Measurements from ENCODE around the gene BSND.

Gene BSND

GRCh38 chr1:54977533-54978297 lies 21.0 kb upstream of the BSND start:
- DNase-seq = no peak

DNA sequence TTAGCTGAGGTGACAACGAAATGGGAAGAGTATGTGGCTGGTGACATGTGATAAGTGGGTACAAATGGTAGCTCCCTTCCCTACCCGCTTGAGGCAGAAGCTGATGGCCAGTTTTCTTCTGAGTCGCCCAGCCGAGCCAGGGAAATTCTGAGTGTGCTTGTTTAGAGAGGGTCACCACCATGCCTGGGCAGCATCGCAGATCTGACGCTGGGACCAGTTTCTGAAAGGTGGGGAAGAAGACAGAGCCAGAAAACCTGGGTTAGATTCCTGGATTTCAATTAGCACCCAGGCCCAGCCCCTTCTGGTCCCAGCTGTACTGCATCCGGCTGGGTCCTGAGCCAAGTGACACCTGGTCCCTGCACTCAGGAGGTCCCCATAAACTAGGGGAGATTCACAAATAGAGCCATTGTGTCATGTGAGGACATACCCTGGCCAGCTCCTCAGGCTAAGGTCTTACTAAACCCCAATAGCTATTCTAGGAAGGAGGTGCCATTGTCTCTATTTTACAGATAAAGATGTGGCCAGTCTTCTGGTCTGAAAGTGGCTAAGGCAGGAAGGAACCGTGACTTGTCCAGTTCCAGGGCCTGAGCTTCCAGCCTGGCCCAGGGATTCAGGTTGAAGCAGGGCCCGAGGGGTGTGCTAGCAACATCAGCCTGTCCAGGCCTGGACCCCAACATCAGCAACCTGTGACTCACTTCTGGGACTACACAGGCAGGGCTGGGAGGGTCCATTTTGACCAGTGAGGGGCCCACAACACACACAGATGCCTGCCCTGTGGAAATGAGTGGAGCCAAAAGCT lies 20.0 kb upstream of the BSND start:
- DNase-seq = no peak

DNA sequence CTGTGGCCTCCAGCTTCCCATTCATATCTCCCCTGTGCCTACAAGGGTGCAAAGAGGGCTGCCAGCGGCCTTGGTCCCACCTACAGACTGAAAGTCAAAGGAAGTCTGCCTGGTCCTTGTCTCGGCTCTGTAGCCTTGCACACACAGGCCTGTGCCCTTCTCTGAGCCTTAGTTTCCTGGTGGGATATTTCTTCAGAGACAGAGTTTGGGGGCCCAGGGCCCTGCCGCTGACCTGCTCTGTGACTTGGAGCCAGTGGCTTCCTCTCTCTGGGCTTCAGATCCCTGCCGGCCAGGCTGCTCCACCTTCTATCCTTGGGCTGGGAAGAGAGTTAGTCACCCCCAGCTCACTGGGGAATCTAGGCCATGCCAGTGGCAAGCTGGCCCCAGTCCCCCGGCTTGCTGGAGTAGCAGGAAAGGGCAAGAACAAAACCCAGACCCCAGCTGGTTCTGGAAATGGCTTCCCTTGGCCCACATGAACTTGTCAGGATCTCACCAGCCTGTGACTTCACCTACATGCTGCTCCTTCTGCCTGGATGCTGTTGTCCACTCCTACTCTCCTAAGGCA lies 19.3 kb upstream of the BSND start:
- DNase-seq = no peak

- no peak for DNase-seq
Observed at GRCh38 chr1:54980046-54980527, 18.6 kb upstream of the BSND start.

DNA sequence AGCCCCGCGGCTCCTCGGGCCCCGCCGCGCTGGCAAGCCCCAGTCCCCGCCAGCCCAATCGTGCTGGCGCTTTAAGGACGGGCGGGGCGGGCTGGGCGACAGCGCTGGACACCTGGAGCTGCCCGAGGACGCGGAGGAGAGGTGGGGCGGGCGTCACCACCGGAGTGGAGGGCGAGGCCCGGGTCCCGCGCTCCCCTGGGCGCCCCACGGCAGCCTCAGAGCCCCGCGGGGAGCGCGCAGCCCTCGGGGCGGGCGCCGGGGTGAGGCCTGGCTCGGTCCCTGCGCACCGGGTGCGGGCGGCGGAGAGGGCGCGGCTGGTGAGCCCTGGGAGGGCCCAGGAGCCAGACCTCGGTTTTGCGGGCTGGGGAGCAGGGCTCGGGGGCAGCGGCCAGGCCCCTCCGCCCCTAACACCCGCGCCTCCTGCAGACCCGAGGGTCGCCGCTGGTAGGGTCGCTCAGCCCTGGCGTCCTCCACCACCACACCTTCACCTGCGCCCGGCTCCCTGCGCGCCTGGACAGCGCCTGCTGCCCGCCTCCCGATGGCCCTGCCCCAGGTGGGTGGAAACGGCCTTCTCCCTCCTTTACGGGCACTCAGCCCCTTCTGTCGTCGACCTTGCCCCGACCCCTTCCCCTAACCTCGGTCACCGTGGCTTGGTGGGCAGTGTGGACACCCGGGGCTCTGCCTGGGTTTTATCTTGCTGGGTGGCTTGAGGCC lies 18.0 kb upstream of the BSND start, which contains the start of gene TMEM61:
Gene TMEM61, plus strand, starts transcription at position 101 of the 714 bp plus-strand sequence. Its CDS starts 438 bp downstream, at position 539.
- no peak for DNase-seq

GRCh38 chr1:54981466-54981865 lies 17.3 kb upstream of the BSND start:
- no peak for DNase-seq

GRCh38 chr1:54982739-54983138 lies 16.0 kb upstream of the BSND start:
- DNase-seq = no peak

DNA sequence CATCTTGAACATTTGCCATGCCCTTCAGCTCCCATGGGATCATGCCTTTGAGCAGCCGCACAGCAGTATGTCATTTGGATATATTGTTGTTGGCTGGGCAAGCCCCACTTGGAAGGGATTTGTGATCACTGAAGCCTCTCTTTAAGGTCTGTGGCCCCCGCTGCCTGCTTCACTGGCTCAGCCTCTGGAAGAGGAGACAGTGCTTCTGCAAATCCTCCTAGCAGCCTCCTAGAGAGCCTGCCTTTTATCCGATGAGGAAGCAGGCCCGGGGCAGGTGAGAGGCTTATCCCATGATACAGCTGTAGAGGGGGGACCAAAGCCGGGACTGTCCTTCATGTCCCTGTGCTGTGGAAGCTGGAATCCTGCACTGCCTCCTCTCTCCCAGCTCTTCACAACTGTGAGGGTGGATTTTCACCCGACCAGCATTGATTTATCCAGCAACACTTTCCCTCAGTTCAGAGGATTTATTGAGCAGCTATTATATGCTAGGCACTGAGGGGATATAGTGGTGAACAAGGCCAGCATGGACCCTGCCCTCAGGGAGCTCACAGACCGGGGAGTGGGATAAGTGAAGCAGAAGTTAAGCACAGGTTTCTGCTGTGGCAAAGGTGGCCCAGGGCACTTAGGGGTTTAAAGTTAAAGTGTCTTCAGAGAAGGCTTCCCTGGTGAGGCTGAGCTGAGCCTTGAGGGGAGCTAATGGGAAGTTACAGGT lies 14.4 kb upstream of the BSND start:
- DNase-seq = no peak

DNA sequence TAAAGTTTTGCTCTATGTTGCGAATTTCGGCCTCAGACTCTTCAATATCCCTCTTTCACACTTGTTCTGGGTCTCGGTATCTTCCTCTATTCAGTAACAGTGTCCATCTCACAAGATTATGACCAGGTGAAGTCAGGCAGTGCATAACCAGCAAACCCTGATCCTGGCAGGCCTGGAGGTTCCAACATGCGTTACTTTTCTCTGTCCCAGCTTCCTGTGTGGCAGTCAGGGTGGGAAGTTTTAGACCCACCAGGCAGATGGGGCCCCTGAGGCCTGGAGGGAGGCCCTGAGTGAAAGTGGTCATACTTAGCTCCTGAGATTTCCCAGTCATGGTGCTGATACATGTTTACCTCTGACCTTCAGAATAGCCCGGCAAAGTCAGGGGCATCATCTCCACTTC lies 13.2 kb upstream of the BSND start:
- no peak for DNase-seq

DNA sequence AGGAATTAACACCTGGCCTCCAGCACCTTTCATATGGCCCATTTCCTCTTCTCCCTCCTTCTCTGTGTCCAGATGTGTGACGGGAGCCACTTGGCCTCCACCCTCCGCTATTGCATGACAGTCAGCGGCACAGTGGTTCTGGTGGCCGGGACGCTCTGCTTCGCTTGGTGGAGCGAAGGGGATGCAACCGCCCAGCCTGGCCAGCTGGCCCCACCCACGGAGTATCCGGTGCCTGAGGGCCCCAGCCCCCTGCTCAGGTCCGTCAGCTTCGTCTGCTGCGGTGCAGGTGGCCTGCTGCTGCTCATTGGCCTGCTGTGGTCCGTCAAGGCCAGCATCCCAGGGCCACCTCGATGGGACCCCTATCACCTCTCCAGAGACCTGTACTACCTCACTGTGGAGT lies 12.7 kb upstream of the BSND start:
- no peak for DNase-seq

DNA sequence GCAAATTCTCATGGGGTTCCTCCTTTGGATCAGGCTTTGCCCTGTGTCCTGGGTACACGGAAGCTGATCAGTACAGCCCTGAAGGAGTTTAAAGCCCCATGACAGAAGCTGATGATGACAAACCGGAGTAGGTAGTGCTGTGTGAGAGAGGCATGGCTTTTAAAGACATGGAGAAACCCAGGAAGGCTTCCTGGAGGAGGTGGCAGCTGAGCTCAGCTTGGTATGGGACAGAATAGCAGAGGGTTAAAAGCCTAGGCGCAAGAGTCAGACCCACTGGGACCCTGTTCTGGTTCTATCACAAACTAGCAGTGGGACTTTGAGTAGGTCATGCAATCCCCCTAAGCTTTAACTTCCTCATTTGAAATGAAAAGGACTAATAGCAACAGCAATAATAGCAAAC lies 12.2 kb upstream of the BSND start:
- DNase-seq = no peak

- DNase-seq = no peak
Observed at GRCh38 chr1:54987427-54987826, 11.3 kb upstream of the BSND start.

DNA sequence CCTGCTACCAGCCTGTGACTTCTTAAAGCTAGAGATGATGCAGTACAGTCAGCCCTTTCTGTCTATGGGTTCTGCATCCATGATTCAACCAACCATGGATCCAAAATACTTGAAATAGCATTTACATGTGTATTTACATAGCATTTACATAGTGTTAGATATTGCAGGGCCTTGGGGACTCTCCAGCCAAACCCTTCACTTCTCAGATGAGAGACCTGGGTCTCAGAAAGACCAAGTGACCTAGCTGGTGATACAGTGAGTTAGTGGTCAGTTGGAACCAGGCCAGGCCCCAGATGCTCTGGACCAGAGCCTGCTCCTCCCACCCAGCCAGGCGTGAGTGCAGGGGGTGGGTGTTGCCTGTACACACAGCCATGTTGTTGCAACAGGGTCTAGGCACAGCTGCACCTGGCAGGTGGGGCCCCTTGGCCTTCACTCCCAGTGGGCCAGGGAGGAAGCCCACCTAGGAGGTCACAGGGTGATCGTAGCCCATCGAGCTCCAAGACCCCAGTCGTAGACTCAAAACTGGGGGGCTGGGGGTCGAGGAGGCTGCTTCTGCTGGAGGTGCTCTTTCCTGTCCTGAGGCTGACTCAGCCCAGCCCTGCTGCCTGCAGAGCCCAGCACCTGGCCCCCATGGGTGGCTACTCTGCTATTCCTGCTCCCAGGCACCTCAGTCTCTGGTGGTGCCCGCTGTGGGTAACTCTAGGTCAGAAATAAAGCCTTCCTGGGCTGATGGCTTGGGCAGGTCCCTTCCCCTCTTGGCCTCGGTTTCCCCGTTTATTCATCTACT lies 10.6 kb upstream of the BSND start:
- DNase-seq = no peak

DNA sequence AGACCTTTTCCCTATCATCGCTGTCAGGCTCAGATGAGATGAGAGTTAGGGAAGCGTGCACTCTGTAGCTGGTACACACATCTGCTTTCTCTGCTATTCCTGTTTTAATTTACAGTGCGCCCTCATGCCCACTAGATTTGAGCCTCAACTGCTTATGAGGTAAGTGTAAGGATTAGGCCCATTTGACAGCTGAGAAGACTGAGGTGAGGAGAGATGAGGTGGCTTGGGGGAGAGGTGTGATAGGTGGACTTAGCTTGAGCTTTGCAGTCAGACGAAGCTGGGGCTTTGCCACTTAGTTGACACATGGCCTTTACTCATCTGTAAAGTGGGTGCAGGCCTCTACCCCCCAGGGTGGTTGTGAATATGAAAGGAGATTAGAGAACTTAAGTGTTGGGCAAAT lies 9.8 kb upstream of the BSND start:
- DNase-seq = no peak

DNA sequence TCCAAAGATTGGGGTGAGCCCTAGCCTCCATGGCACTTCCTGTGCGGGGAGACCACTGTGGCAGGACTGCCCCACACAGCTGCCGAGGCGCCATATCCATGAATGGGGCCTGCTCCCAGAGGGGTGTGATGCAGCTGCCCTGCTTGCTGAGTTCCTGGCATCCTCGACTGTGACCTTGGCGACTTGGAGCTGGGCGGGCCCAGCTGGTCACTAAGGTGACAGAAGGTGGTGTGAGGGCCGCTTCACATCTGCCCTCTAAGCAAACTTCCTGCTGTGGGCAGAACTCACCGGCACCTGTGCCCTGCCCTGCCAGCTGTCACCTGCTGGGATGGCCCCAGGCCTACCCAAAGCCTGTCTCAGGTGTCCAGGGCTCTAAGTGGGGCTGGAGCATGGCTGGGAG lies 9.3 kb upstream of the BSND start:
- DNase-seq = no peak

GRCh38 chr1:54989968-54990810 lies 8.5 kb upstream of the BSND start:
- DNase-seq = no peak

GRCh38 chr1:54990916-54991315 lies 7.8 kb upstream of the BSND start:
- no peak for DNase-seq

GRCh38 chr1:54991939-54992338 lies 6.8 kb upstream of the BSND start:
- no peak for DNase-seq

- DNase-seq = no peak
Observed at GRCh38 chr1:54993140-54993539, 5.6 kb upstream of the BSND start.

GRCh38 chr1:54994355-54994990 lies 4.3 kb upstream of the BSND start:
- no peak for DNase-seq
